ENCODE data around the gene RSRC1.

RSRC1 gene

GRCh38 chr3:158571969-158572765 lies 462.3 kb downstream of the RSRC1 start:
- DNase-seq (ENCODE audit: low read depth in 2 of 2, low spot score in 1 of 2): no peak

- DNase-seq (ENCODE audit: low read depth in 2 of 2, low spot score in 1 of 2): no peak
Observed at GRCh38 chr3:158572766-158573060, 462.8 kb downstream of the RSRC1 start.

GRCh38 chr3:158573714-158574113 lies 463.8 kb downstream of the RSRC1 start:
- DNase-seq (ENCODE audit: low read depth in 2 of 2, low spot score in 1 of 2): no peak

- no peak for DNase-seq (ENCODE audit: low read depth in 2 of 2, low spot score in 1 of 2)
Observed at GRCh38 chr3:158574646-158575045, 464.8 kb downstream of the RSRC1 start.

- no peak for DNase-seq (ENCODE audit: low read depth in 2 of 2, low spot score in 1 of 2)
Observed at GRCh38 chr3:158590223-158590622, 480.3 kb downstream of the RSRC1 start.

Measured in stimulated activated CD8-positive, alpha-beta memory T cell treated with anti-CD3 and anti-CD28 coated beads, Interleukin-4, amount 100 ng/mL, for 4 hours (primary cell).